ENCODE data around the gene NTHL1. TPM values are rescaled to one million over a fixed set of nuclear protein-coding genes. Genes with fewer than 3 reads are reported as not detected.

The NTHL1 gene
- total and polyA plus RNA-seq, 2 of the 8 experiments (the other 6 are each of a cell fraction or from before 2014, with no cell fraction given): 70.9 to 150 TPM

GRCh38 chr16:2042171-2042985 is 5.3 kb downstream of the NTHL1 start (continued):
- no peak for TF ChIP-seq CHD7 (IDR thresholded peaks at IDR 0.05; ENCODE audit: insufficient replicate concordance, low read length)
- TF ChIP-seq POLR2AphosphoS5 (IDR thresholded peaks at IDR 0.05; ENCODE audit: low read depth, low read length): no peak

Measured in H1 (cell line).